SK-N-SH (cell line): ENCODE data around the gene SF3A2. TPM values are rescaled to one million over a fixed set of nuclear protein-coding genes. Genes with fewer than 3 reads are reported as not detected.

ENCODE experiments used
- CTCF ChIA-PET: fragments of 300-600, 350-600 bp; formaldehyde crosslinking; extraction: SDS; loops from one replicate; lab custom pipeline; 2021; lab: Yijun Ruan, JAX
- POLR2A ChIA-PET: fragments of 350-600 bp; sonication (Branson Sonifier 250); formaldehyde crosslinking; extraction: SDS; loops from one replicate; lab custom pipeline; 2020; ENCODE audit warnings: antibody characterized with exemption, inconsistent platforms; lab: Yijun Ruan, JAX
- DNase-seq: peaks from one replicate; pipeline ENCODE4 v3.0.0; 2012
- H2AFZ ChIP-seq: fragments of 200-600 bp; sonication (generic); 2 replicates; pipeline ENCODE4 v1.8.1; 2016; ENCODE audit warnings: antibody characterized with exemption, mild to moderate bottlenecking, low read depth
- H3F3A ChIP-seq: fragments of 200-600 bp; sonication (generic); replicated peaks from 2 replicates; pipeline ENCODE3; 2016; ENCODE audit warnings: antibody characterized with exemption, mild to moderate bottlenecking; ENCODE audit not compliant: insufficient read depth
- H3K27ac ChIP-seq, 2 experiments: fragments of 200-500 bp in 1 of 2; fragments of 200-600 bp in 1 of 2; sonication (Bioruptor generic) in 1 of 2; sonication (generic), shearing (Covaris generic) in 1 of 2; 2 replicates each; pipeline versions ENCODE4 v1.5.1 to v1.6.1; 2014 to 2016; ENCODE audit warnings: low read depth in 2 of 2, inconsistent platforms in 1 of 2, low read length in 1 of 2, mild to moderate bottlenecking in 1 of 2, mixed read lengths in 1 of 2
- H3K27me3 ChIP-seq: fragments of 200-600 bp; sonication (generic), shearing (Covaris generic); 2 replicates; pipeline ENCODE4 v1.6.1; 2016; ENCODE audit warnings: mixed run types; ENCODE audit not compliant: insufficient read depth
- H3K36me3 ChIP-seq, 2 experiments: fragments of 200-500 bp in 1 of 2; fragments of 200-600 bp in 1 of 2; sonication (Bioruptor generic) in 1 of 2; sonication (generic) in 1 of 2; replicated peaks in 1 of 2; 2 replicates each; pipeline versions ENCODE3 to v1.5.1; 2014 to 2016; ENCODE audit warnings: low read length in 1 of 2, mild to moderate bottlenecking in 1 of 2; ENCODE audit not compliant: insufficient read depth in 2 of 2, control insufficient read depth in 1 of 2
- H3K4me1 ChIP-seq, 2 experiments: fragments of 200-500 bp in 1 of 2; fragments of 200-600 bp in 1 of 2; sonication (Bioruptor generic) in 1 of 2; sonication (generic), shearing (Covaris generic) in 1 of 2; 2 replicates each; pipeline versions ENCODE4 v1.5.1 to v1.6.1; 2014 to 2016; ENCODE audit warnings: low read depth in 1 of 2, low read length in 1 of 2, mixed run types in 1 of 2; ENCODE audit not compliant: insufficient read depth in 2 of 2, control insufficient read depth in 1 of 2
- H3K4me2 ChIP-seq: fragments of 200-600 bp; sonication (generic), shearing (Covaris generic); 2 replicates; pipeline ENCODE4 v1.6.1; 2017; ENCODE audit warnings: mixed run types
- H3K4me3 ChIP-seq, 2 experiments: fragments of 200-500 bp in 1 of 2; fragments of 200-600 bp in 1 of 2; sonication (Bioruptor generic) in 1 of 2; sonication (generic), shearing (Covaris generic) in 1 of 2; 2 replicates each; pipeline versions ENCODE4 v1.5.1 to v1.8.1; 2014 to 2016; ENCODE audit warnings: low read depth in 2 of 2, inconsistent platforms in 1 of 2, low read length in 1 of 2, mild to moderate bottlenecking in 1 of 2, mixed read lengths in 1 of 2, moderate library complexity in 1 of 2
- H3K79me2 ChIP-seq: fragments of 200-600 bp; sonication (generic); 2 replicates; pipeline ENCODE4 v1.8.1; 2017; ENCODE audit warnings: mild to moderate bottlenecking; ENCODE audit not compliant: insufficient read depth
- H3K9ac ChIP-seq: fragments of 200-600 bp; sonication (generic); 2 replicates; pipeline ENCODE4 v1.6.1; 2017; ENCODE audit warnings: mixed run types
- H3K9me2 ChIP-seq: fragments of 200-600 bp; sonication (generic); 2 replicates; pipeline ENCODE4 v1.6.1; 2017; ENCODE audit warnings: mixed run types
- H3K9me3 ChIP-seq: fragments of 200-600 bp; sonication (generic); 2 replicates; pipeline ENCODE4 v1.6.1; 2017; ENCODE audit warnings: mixed run types, mild to moderate bottlenecking, moderate library complexity
- H4K20me1 ChIP-seq: fragments of 200-600 bp; sonication (generic); 2 replicates; pipeline ENCODE4 v1.6.1; 2017; ENCODE audit warnings: mild to moderate bottlenecking, mixed run types; ENCODE audit not compliant: insufficient read depth
- GABPA ChIP-seq: IDR thresholded peaks from 2 replicates; pipeline ENCODE4 v1.4.0; 2012; ENCODE audit warnings: low read depth, mild to moderate bottlenecking
- GATA2 ChIP-seq: sonication (generic); formaldehyde crosslinking; IDR thresholded peaks from 2 replicates; pipeline ENCODE4 v1.5.0; 2020; ENCODE audit warnings: mild to moderate bottlenecking, missing genetic modification reagents
- MXI1 ChIP-seq: IDR thresholded peaks from 2 replicates; pipeline ENCODE4 v1.6.1; 2012; ENCODE audit warnings: mild to moderate bottlenecking, low read depth, low read length, improper control_type of control experiment
- NRF1 ChIP-seq: IDR thresholded peaks from 2 replicates; pipeline ENCODE4 v1.6.1; 2012; ENCODE audit warnings: low read depth, mild to moderate bottlenecking, low read length
- RXRA ChIP-seq: IDR thresholded peaks from 2 replicates; pipeline ENCODE4 v1.4.0; 2012; ENCODE audit warnings: low read depth, mild to moderate bottlenecking, borderline replicate concordance
- SIN3A ChIP-seq: IDR thresholded peaks from 2 replicates; pipeline ENCODE4 v1.6.1; 2012; ENCODE audit warnings: low read depth, mild to moderate bottlenecking, low read length, moderate library complexity, borderline replicate concordance
- SMC3 ChIP-seq: IDR thresholded peaks from 2 replicates; pipeline ENCODE4 v1.6.1; 2012; ENCODE audit warnings: low read depth, low read length, improper control_type of control experiment
- TAF1 ChIP-seq: IDR thresholded peaks from 2 replicates; pipeline ENCODE4 v1.6.1; 2012; ENCODE audit warnings: low read depth, mild to moderate bottlenecking, low read length, moderate library complexity, borderline replicate concordance
- TCF12 ChIP-seq: IDR thresholded peaks from 2 replicates; pipeline ENCODE4 v1.4.0; 2012
- USF2 ChIP-seq: fragments of 150-350 bp; IDR thresholded peaks from 2 replicates; pipeline ENCODE4 v1.6.1; 2017; ENCODE audit warnings: antibody characterized with exemption, low read length, low read depth, borderline replicate concordance
- WGBS: methylation state at CpG from one replicate; pipeline ENCODE4 v1.1.6; 2017; ENCODE audit warnings: low lambda C conversion rate; 5-methylcytosine and 5-hydroxymethylcytosine counted together
- polyA plus RNA-seq, 3 experiments: library from polyadenylated mRNA; depleted of rRNA; stranded (reverse); fragments of >200 nt; gene quantifications; 2 replicates each; pipeline ENCODE4 v1.2.3, GENCODE V29; 2012
- TF ChIP-seq, protein P1 (sequence below): IDR thresholded peaks from 2 replicates; pipeline ENCODE4 v1.4.0; 2012; ENCODE audit warnings: low read depth
- TF ChIP-seq, protein P2 (sequence below): fragments of 200-600 bp; sonication (generic); IDR thresholded peaks from 2 replicates; pipeline ENCODE4 v1.6.1; 2017; ENCODE audit warnings: antibody characterized with exemption, mild to moderate bottlenecking, moderate library complexity

Gene SF3A2
- polyA plus RNA-seq, 1 of the 3 experiments (the other 2 are of a cell fraction): 55.8 TPM

DNA sequence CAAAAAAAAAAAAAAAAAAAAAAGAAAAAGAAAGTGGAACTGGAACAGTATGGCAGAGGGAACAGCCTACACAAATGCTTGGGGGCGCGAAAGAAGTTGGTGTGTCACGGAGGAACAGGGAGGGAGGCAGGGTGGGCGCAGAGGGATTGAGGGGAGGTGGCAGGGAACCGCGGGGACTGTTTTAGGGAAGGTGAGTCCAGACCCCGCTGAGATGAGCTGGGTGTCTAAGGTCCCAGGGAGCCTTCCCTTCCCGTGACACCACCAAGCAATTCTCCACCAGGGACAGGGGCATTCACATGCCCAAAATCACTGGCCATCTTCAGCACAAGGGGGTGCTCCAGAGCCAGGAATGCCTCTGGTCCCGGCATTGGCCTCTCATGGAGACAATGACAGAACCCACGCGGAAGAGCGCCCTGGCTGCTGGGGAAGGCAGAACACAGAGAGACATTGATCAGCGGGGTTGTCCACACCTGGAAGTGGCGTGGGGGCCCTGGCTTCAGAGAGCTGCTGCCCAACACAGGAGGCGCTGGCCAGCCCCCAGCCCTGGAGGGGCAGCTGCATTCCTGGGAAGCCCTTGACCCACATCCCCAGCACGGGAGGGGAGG lies 38.4 kb downstream of the SF3A2 start (continued):
- no peak for TF ChIP-seq TAF1

DNA sequence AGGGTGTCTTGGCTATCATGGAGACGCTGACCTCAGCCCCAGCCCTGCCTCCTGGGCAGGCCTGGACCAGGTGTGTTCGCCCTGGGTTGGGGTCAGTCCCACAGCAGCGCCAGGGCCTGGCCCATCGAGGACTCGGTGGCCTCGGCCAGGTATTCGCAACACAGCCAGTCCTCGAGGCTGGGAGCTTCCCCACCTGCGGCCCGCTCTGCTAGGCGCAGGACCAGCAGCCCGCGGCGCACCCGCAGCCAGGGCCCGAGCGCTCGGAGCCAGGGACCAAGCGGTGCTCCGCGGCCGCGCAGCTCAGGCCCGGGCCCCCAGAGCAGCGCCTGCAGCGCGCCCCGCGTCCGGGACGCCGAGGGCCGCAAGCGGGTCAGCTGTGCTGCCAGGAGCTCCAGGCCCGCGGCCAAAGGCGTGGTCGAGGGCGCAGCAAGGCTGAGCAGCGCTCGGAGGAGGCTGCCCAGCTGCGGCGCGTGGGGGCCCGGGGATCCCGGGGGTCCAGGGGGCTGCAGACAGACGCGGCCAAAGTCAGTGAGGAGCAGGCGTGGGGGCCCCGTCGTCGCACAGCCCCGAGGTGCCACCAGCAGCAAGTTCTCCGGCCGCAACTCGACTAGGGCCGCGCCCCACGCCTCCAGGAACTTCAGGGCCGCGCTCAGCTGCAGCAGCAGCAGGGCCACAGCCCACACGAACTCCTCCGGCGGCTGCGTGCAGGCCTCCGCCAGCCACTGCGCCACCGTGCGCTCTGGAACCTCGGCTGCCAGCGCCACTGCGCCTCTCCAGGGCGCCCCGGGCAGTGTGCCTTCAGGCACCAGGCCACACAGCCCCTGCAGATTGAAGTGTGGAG lies 39.2 kb downstream of the SF3A2 start:
- H3K9ac ChIP-seq: no peak overlapping the region

DNA sequence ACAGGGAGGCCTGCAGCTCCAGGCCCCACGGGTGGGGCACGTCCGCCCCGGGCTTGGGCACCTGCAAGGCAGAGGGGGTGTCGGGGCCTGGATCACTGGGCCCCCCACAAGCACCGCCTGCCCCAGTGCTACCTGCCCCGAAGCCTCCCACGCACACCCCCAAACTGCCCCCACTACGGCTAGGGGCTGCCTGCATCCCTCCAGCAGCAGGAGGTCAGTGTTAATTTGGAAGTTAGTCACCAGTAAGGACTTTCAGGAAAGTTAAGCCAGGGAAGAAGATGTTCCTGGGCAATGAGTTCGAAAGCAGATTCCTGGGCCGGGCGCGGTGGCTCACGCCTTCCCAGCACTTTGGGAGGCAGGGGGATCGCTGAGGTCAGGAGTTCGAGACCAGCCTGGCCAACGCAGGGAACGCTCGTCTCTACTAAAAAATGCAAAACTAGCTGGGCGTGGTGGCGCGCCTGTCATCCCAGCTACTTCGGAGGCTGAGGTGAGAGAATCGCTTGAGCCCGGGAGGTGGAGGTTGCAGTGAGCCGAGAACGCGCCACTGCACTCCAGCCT lies 39.9 kb downstream of the SF3A2 start:
- Histone ChIP-seq H3K9me2 (no peaks in the 10 kb centered on the region), H3K4me1 (peaks cover 4 to 25% of the 10 kb centered on the region in 2 experiments; a peak in 1 of 4 replicates), H3K4me3 (no peak overlapping the region), H3K27me3 (no peaks in the 10 kb centered on the region), H3K36me3 (peaks cover 17 to 25% of the 10 kb centered on the region in 2 experiments), H3K79me2 (peaks cover 42% of the 10 kb centered on the region), H3K9me3 (no peaks in the 10 kb centered on the region), H3F3A (peaks cover 17% of the 10 kb centered on the region), H4K20me1 (peaks cover 39% of the 10 kb centered on the region), H2AFZ (no peak overlapping the region), H3K9ac (no peak overlapping the region), H3K4me2 (no peak overlapping the region), H3K27ac (no peak overlapping the region)
- ChIA-PET CTCF (interaction anchor here (1.2 to 11.9 kb wide), 11 partner anchors 12 to 52 kb away, joined by 3 to 284 read pairs (median 20); partner anchors contain the start of genes LINGO3, LSM7, PLEKHJ1 and SF3A2), POLR2A (interaction anchor here (1.3 to 1.9 kb wide), 2 partner anchors 12 to 18 kb away, joined by 4 to 6 read pairs; no protein-coding TSS in a partner anchor)
- TF ChIP-seq USF2: no peak
- TF ChIP-seq, protein P1, sequence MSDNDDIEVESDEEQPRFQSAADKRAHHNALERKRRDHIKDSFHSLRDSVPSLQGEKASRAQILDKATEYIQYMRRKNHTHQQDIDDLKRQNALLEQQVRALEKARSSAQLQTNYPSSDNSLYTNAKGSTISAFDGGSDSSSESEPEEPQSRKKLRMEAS: no peak
- TF ChIP-seq SIN3A: no peak
- DNase-seq: peak; percentile 24
- 97% methylated on average over 19 of the region's 28 CpGs for WGBS

More for the DNA sequence above, 39.2 kb downstream of the SF3A2 start:
- Histone ChIP-seq H3K36me3 (peaks cover 17 to 26% of the 10 kb centered on the region in 2 experiments), H4K20me1 (peaks cover 46% of the 10 kb centered on the region), H3F3A (peaks cover 17% of the 10 kb centered on the region), H3K4me2 (no peak overlapping the region), H2AFZ (no peak overlapping the region), H3K9me3 (no peaks in the 10 kb centered on the region), H3K27ac (no peak overlapping the region; a peak in 1 of 4 replicates), H3K27me3 (no peaks in the 10 kb centered on the region), H3K79me2 (peaks cover 49% of the 10 kb centered on the region), H3K4me3 (no peak overlapping the region), H3K4me1 (peaks cover 4 to 28% of the 10 kb centered on the region in 2 experiments; a peak in 1 of 4 replicates), H3K9me2 (no peaks in the 10 kb centered on the region)
- ChIA-PET CTCF (interaction anchor here (0.7 to 11.9 kb wide), 18 partner anchors 9 to 127 kb away, joined by 3 to 284 read pairs (median 6); partner anchors contain the start of genes LINGO3, LSM7, PLEKHJ1 and SF3A2), POLR2A (interaction anchor here (1.0 to 1.9 kb wide), 4 partner anchors 13 to 41 kb away, joined by 3 to 6 read pairs (median 4); no protein-coding TSS in a partner anchor)
- 100% methylated on average over 3 of the region's 74 CpGs for WGBS
- TF ChIP-seq MXI1: no peak
- TF ChIP-seq, protein P1: no peak
- no peak for TF ChIP-seq GABPA
- TF ChIP-seq, protein P2, sequence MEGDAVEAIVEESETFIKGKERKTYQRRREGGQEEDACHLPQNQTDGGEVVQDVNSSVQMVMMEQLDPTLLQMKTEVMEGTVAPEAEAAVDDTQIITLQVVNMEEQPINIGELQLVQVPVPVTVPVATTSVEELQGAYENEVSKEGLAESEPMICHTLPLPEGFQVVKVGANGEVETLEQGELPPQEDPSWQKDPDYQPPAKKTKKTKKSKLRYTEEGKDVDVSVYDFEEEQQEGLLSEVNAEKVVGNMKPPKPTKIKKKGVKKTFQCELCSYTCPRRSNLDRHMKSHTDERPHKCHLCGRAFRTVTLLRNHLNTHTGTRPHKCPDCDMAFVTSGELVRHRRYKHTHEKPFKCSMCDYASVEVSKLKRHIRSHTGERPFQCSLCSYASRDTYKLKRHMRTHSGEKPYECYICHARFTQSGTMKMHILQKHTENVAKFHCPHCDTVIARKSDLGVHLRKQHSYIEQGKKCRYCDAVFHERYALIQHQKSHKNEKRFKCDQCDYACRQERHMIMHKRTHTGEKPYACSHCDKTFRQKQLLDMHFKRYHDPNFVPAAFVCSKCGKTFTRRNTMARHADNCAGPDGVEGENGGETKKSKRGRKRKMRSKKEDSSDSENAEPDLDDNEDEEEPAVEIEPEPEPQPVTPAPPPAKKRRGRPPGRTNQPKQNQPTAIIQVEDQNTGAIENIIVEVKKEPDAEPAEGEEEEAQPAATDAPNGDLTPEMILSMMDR: no peak
- TF ChIP-seq RXRA: no peak
- no peak for TF ChIP-seq TCF12
- no peak for TF ChIP-seq SMC3
- TF ChIP-seq NRF1: no peak
- TF ChIP-seq GATA2 (CRISPR knock-in tag): no peak
- TF ChIP-seq SIN3A: no peak
- peak; percentile 26 for DNase-seq
